Measurements from ENCODE around the gene SLC25A14.
"Not testable (repeated sequence)": the region's sequence is repeated elsewhere in the genome, so short reads cannot be mapped to it uniquely, and the experiment has no call there.

SLC25A14 gene

DNA sequence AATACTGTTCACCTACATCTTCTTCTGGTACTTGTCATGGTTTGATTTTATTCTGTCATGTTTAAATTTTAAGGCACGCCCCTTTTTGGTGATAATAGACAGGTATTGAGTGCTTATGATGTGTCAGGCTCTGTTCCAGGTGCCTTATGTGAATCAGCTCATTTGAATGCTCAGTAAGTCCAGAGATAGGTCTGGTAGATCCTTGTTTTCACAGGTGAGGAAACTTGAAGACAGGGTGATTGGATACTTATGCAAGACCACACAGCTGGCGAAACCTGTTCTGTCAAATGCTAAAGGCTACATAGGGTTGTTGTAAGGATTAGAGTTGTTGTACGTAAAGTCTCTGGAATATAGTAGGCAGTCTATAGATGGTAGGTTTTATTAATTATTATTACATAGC is 9.6 kb upstream of the SLC25A14 start:
- H3F3A ChIP-seq (ENCODE audit: insufficient read depth, low read length), result no peaks in the 10 kb centered on the region
- no peak overlapping the region for H3K27ac ChIP-seq (ENCODE audit: low read length)
- no peak overlapping the region for H2AFZ ChIP-seq (ENCODE audit: low read length)
- no peaks in the 10 kb centered on the region for H3K27me3 ChIP-seq (replicated peaks; ENCODE audit: insufficient read depth, low read length)
- H3K79me2 ChIP-seq (ENCODE audit: low read length), result no peaks in the 10 kb centered on the region
- no peak for DNase-seq
- no peaks in the 10 kb centered on the region for H3K9me2 ChIP-seq (replicated peaks; ENCODE audit: insufficient read depth, low read length)
- H4K20me1 ChIP-seq (ENCODE audit: insufficient read depth, low read length), result no peaks in the 10 kb centered on the region
- H3K36me3 ChIP-seq (replicated peaks; ENCODE audit: insufficient read depth, low read length), result no peaks in the 10 kb centered on the region
- no peak overlapping the region for H3K9ac ChIP-seq (ENCODE audit: low read length)
- no peaks in the 10 kb centered on the region for H3K9me3 ChIP-seq (replicated peaks; ENCODE audit: insufficient read depth, low read length)
- H3K4me2 ChIP-seq (ENCODE audit: low read depth, low read length), result no peak overlapping the region
- H3K4me1 ChIP-seq (ENCODE audit: low read length), result peaks cover 4% of the 10 kb centered on the region; the same call in 1 of the 2 replicates
- H3K4me3 ChIP-seq (ENCODE audit: low read length), result no peak overlapping the region
- TF ChIP-seq EZH2phosphoT487 (IDR thresholded peaks at IDR 0.05; ENCODE audit: low read length) (no peak), EZH2 (optimal IDR thresholded peaks at IDR 0.05; ENCODE audit: low read depth, low read length) (no peak)
- TF ChIP-seq, protein P1, sequence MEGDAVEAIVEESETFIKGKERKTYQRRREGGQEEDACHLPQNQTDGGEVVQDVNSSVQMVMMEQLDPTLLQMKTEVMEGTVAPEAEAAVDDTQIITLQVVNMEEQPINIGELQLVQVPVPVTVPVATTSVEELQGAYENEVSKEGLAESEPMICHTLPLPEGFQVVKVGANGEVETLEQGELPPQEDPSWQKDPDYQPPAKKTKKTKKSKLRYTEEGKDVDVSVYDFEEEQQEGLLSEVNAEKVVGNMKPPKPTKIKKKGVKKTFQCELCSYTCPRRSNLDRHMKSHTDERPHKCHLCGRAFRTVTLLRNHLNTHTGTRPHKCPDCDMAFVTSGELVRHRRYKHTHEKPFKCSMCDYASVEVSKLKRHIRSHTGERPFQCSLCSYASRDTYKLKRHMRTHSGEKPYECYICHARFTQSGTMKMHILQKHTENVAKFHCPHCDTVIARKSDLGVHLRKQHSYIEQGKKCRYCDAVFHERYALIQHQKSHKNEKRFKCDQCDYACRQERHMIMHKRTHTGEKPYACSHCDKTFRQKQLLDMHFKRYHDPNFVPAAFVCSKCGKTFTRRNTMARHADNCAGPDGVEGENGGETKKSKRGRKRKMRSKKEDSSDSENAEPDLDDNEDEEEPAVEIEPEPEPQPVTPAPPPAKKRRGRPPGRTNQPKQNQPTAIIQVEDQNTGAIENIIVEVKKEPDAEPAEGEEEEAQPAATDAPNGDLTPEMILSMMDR (IDR thresholded peaks at IDR 0.05; ENCODE audit: low read length), result no peak

DNA sequence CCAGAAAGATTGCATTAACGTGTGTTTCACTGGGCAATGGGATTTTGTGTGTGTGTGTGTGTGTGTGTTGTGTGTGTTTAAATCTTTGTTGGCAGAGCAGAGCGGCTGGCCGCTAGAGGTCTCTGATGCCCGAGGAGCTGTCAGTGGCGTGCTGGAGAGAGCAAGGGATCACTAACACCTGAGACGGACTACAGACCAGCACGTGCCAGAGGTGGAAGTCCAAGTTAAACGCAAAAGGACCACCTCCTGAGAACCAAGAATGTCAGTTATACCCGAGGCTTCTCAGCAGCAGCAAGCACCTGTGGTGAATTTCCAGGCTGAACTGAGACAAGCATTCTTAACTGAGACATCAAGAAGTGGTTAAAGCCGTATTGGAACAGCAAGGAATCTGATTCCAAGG is 9.0 kb upstream of the SLC25A14 start:
- Histone ChIP-seq H4K20me1 (ENCODE audit: insufficient read depth, low read length) (no peaks in the 10 kb centered on the region), H3K9ac (ENCODE audit: low read length) (no peak overlapping the region)
- DNase-seq, result peak; percentile 85

DNA sequence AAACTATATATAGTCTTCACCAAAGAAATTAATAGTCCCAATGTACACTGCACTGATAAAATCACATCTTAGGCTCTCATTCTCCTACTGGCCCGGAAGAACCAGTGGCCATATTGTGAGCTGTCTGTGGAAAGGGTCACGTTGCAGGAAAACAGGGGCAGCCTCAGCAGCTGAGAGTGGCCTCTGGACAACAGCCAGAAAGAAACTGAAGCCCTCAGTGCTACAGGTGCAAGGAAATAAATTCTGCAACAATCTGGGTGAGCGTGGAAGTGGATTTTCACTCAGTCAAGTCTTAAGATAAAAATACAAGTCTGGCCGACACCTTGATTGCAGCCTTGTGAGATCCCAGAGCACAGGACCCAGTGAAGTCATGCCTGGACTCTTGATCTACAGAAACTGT is 3.2 kb upstream of the SLC25A14 start:
- H3K79me2 ChIP-seq (ENCODE audit: low read length), result no peaks in the 10 kb centered on the region
- DNase-seq, result no peak
- H3K27me3 ChIP-seq (replicated peaks; ENCODE audit: insufficient read depth, low read length), result no peaks in the 10 kb centered on the region
- H3K9ac ChIP-seq (ENCODE audit: low read length), result no peak overlapping the region
- H3F3A ChIP-seq (ENCODE audit: insufficient read depth, low read length), result no peaks in the 10 kb centered on the region
- no peaks in the 10 kb centered on the region for H3K36me3 ChIP-seq (replicated peaks; ENCODE audit: insufficient read depth, low read length)
- no peaks in the 10 kb centered on the region for H3K9me3 ChIP-seq (replicated peaks; ENCODE audit: insufficient read depth, low read length)
- no peaks in the 10 kb centered on the region for H4K20me1 ChIP-seq (ENCODE audit: insufficient read depth, low read length)
- TF ChIP-seq EZH2 (optimal IDR thresholded peaks at IDR 0.05; ENCODE audit: low read depth, low read length) (no peak), EZH2phosphoT487 (IDR thresholded peaks at IDR 0.05; ENCODE audit: low read length) (no peak)
- TF ChIP-seq, protein P1 (IDR thresholded peaks at IDR 0.05; ENCODE audit: low read length), result no peak
- H3K27ac ChIP-seq (ENCODE audit: low read length), result no peak overlapping the region
- H3K9me2 ChIP-seq (replicated peaks; ENCODE audit: insufficient read depth, low read length), result no peaks in the 10 kb centered on the region
- no peak overlapping the region for H2AFZ ChIP-seq (ENCODE audit: low read length)
- H3K4me1 ChIP-seq (ENCODE audit: low read length), result no peaks in the 10 kb centered on the region
- no peak overlapping the region for H3K4me2 ChIP-seq (ENCODE audit: low read depth, low read length)
- no peak overlapping the region for H3K4me3 ChIP-seq (ENCODE audit: low read length)

More for the DNA sequence above, 9.0 kb upstream of the SLC25A14 start:
- no peak overlapping the region for H3K4me3 ChIP-seq (ENCODE audit: low read length)
- no peaks in the 10 kb centered on the region for H3K79me2 ChIP-seq (ENCODE audit: low read length)
- no peaks in the 10 kb centered on the region for H3K36me3 ChIP-seq (replicated peaks; ENCODE audit: insufficient read depth, low read length)
- no peaks in the 10 kb centered on the region for H3K9me3 ChIP-seq (replicated peaks; ENCODE audit: insufficient read depth, low read length)
- no peaks in the 10 kb centered on the region for H3K27me3 ChIP-seq (replicated peaks; ENCODE audit: insufficient read depth, low read length)
- no peaks in the 10 kb centered on the region for H3F3A ChIP-seq (ENCODE audit: insufficient read depth, low read length)
- H3K27ac ChIP-seq (ENCODE audit: low read length), result no peak overlapping the region
- TF ChIP-seq, protein P1 (IDR thresholded peaks at IDR 0.05; ENCODE audit: low read length), result peak; percentile 76
- TF ChIP-seq EZH2 (optimal IDR thresholded peaks at IDR 0.05; ENCODE audit: low read depth, low read length) (no peak), EZH2phosphoT487 (IDR thresholded peaks at IDR 0.05; ENCODE audit: low read length) (no peak)
- H3K4me1 ChIP-seq (ENCODE audit: low read length), result peaks cover 4% of the 10 kb centered on the region; the same call in 1 of the 2 replicates
- no peak overlapping the region for H2AFZ ChIP-seq (ENCODE audit: low read length)
- H3K4me2 ChIP-seq (ENCODE audit: low read depth, low read length), result peak overlapping the region; percentile 40; the same call in 1 of the 2 replicates
- H3K9me2 ChIP-seq (replicated peaks; ENCODE audit: insufficient read depth, low read length), result no peaks in the 10 kb centered on the region

DNA sequence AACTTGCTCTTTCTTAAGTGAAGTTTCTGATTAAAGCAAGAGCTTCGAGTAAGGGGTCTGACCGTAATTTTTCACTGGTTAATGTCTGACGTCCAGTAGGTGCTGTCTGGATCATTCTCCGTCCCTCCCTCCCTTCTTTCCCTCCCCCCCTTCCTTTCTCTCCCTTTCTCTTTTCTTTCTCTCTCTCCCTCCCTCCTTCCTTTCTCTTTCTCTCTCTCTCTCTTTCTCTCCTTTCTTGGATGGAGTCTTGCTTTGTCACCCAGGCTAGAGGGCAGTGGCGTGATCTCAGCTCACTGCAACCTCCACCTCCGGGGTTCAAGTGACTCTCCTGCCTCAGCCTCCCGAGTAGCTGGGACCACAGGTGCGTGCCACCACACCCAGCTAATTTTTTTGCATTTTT is 850 bp upstream of the SLC25A14 start:
- H3K79me2 ChIP-seq (ENCODE audit: low read length); H3K9me2 ChIP-seq (replicated peaks; ENCODE audit: insufficient read depth, low read length); H3K4me1 ChIP-seq (ENCODE audit: low read length); H3K27me3 ChIP-seq (replicated peaks; ENCODE audit: insufficient read depth, low read length); H3K9me3 ChIP-seq (replicated peaks; ENCODE audit: insufficient read depth, low read length); DNase-seq; H4K20me1 ChIP-seq (ENCODE audit: insufficient read depth, low read length); H3F3A ChIP-seq (ENCODE audit: insufficient read depth, low read length); H3K27ac ChIP-seq (ENCODE audit: low read length); H3K36me3 ChIP-seq (replicated peaks; ENCODE audit: insufficient read depth, low read length): not testable (repeated sequence)
- H3K4me2 ChIP-seq (ENCODE audit: low read depth, low read length), result peak overlapping the region; percentile 68; the same call in 1 of the 2 replicates
- peak overlapping the region; percentile 95 for H2AFZ ChIP-seq (ENCODE audit: low read length)
- peak overlapping the region; percentile 87 for H3K4me3 ChIP-seq (ENCODE audit: low read length)
- H3K9ac ChIP-seq (ENCODE audit: low read length), result peak overlapping the region; percentile 85; the same call in 1 of the 2 replicates

Measured in MM.1S (cell line).